Thymus (tissue), 14 donors: ENCODE data around the gene MEIKIN. TPM values are rescaled to one million over a fixed set of nuclear protein-coding genes. Genes with fewer than 3 reads are reported as not detected.

Experiments used
- DNase-seq, 9 donors: peaks; one replicate each; pipeline ENCODE4 v3.0.0-alpha.2; 2013; ENCODE audit warnings: low spot score in 9 of 9, low read depth in 6 of 9, missing footprints in 1 of 9
- H3K27ac ChIP-seq, 2 donors: one replicate each; pipeline ENCODE4 v1.5.1; 2013; ENCODE audit warnings: control low read depth in 1 of 2, low read depth in 1 of 2, low read length in 1 of 2, mild to moderate bottlenecking in 1 of 2, moderate library complexity in 1 of 2
- H3K27me3 ChIP-seq, 2 donors: one replicate each; pipeline ENCODE4 v1.5.1; 2013; ENCODE audit warnings: low read length in 1 of 2; ENCODE audit not compliant: control insufficient read depth in 2 of 2, insufficient read depth in 1 of 2
- H3K36me3 ChIP-seq, 2 donors: one replicate each; pipeline ENCODE4 v1.5.1; 2013; ENCODE audit warnings: low read length in 1 of 2, mild to moderate bottlenecking in 1 of 2, moderate library complexity in 1 of 2; ENCODE audit not compliant: control insufficient read depth in 2 of 2, insufficient read depth in 2 of 2
- H3K4me1 ChIP-seq, 2 donors: one replicate each; pipeline ENCODE4 v1.5.1; 2013; ENCODE audit warnings: low read length in 2 of 2; ENCODE audit not compliant: control insufficient read depth in 2 of 2, insufficient read depth in 2 of 2
- H3K4me3 ChIP-seq, 2 donors: one replicate each; pipeline ENCODE4 v1.5.1; 2013; ENCODE audit warnings: low read length in 2 of 2, control low read depth in 1 of 2, mild to moderate bottlenecking in 1 of 2
- H3K9me3 ChIP-seq, 2 donors: one replicate each; pipeline ENCODE4 v1.5.1; 2013; ENCODE audit warnings: low read length in 1 of 2, mild to moderate bottlenecking in 1 of 2; ENCODE audit not compliant: control insufficient read depth in 2 of 2, insufficient read depth in 1 of 2
- WGBS: extraction: QIAGEN DNeasy Blood & Tissue Kit; methylation state at CpG from one replicate; pipeline ENCODE4 v1.1.7; 2013; 5-methylcytosine and 5-hydroxymethylcytosine counted together
- long read RNA-seq, 10 donors: transcript quantifications; one replicate each; lab custom pipeline, GENCODE V29; 2026
- polyA plus RNA-seq: library from polyadenylated mRNA; stranded (reverse); fragments of 200-250 nt; gene quantifications from one replicate; pipeline ENCODE4 v1.2.3, GENCODE V29; 2013
- total RNA-seq: library from RNA; stranded (reverse); fragments of 120-200 nt; gene quantifications from one replicate; pipeline ENCODE4 v1.2.4, GENCODE V29; 2013
- donor health status: healthy.

Gene MEIKIN
- total RNA-seq (0.14 TPM), polyA plus RNA-seq (0.09 TPM)
- long read RNA-seq, donor 1 = 0 reads
- long read RNA-seq, donor 2 = 0 reads
- long read RNA-seq, donor 3 = 0 reads
- long read RNA-seq, donor 4 = 0 reads
- long read RNA-seq, donor 5 = 0 reads
- long read RNA-seq, donor 6 = 0 reads
- long read RNA-seq, donor 7 = 0 reads
- long read RNA-seq, donor 8 = 0 reads
- long read RNA-seq, donor 9 = 0 reads
- long read RNA-seq, donor 10 = 0 reads

- H3K36me3 ChIP-seq = no peaks in the 10 kb centered on the region
- H3K4me3 ChIP-seq = no peak within 1 kb of the TSS
- H3K4me1 ChIP-seq = no peaks in the 10 kb centered on the region
- no peak for DNase-seq
- 96% methylated on average over 24 of the region's 24 CpGs for WGBS
- H3K27me3 ChIP-seq = no peaks in the 10 kb centered on the region
- peaks cover 0 to 3% of the 10 kb centered on the region in 2 donors for H3K9me3 ChIP-seq
- H3K27ac ChIP-seq = no peak within 1 kb of the TSS
Observed at GRCh38 chr5:131945551-131946168, at the start of gene MEIKIN. Gene MEIKIN (minus strand): TSS chr5:131945663. CDS start chr5:131945505, 158 bp downstream.

DNA sequence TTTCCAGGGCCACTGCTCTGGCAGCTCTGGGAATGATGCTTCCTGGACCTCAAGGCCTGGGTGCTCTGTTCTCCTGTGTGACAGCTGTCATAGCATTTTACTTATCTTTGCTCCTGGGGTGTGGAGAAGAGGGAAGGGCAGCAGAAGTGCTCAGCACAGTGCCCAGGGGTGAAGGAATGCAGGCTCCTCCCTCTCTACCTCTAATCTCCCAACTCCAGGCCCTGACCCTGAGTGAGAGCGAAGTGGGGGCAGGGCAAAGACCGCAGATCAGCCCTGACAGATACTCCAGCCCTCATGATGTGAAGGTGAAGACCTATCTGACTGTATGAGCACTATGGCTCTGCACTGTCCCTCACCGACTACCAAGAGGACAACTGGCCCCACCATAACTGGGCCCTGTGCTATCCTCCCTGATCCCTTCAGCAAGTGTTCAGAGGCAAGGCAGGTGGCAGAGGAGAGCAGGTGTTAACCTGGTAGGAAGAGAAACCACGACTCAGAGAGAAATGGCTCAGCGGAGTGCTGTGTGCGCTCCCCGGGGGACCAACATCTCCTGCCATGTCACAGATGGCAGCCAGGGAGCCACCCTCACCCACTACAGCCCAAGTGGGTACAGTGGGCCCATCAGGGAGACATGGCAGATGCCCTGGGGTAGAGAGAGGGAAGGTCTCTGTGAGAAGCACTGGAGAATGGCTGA is 49.2 kb upstream of the MEIKIN start:
- no peak for DNase-seq
- Histone ChIP-seq H3K36me3 (no peaks in the 10 kb centered on the region), H3K4me3 (no peak overlapping the region), H3K27ac (no peak overlapping the region), H3K9me3 (no peaks in the 10 kb centered on the region), H3K27me3 (peaks cover 0 to 2% of the 10 kb centered on the region in 2 donors), H3K4me1 (peaks cover 9 to 17% of the 10 kb centered on the region in 2 donors)
- 53% methylated on average over 7 of the region's 7 CpGs for WGBS

DNA sequence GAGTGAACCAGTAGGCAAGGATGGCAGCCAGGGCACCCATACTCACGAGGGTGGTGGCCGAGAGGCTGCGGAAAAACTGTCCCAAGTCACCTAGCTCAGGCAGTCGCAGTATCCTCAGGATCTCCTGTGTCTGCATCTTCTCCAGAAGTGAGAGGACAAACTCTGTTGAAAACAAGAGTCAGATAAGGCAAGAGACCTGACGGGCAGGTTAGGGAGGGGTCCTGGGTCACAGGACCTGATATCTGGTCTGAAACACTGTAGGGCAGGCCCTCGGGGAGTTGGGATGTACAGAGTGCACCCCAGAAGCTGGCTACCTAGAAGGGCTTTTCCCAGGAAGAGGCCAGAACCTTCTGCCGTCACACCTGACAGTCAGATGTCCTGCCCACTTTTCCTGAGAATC is 48.6 kb upstream of the MEIKIN start:
- DNase-seq = no peak
- Histone ChIP-seq H3K4me1 (peaks cover 5 to 11% of the 10 kb centered on the region in 2 donors), H3K27ac (no peak overlapping the region), H3K9me3 (no peaks in the 10 kb centered on the region), H3K27me3 (peaks cover 0 to 2% of the 10 kb centered on the region in 2 donors), H3K4me3 (no peak overlapping the region), H3K36me3 (no peaks in the 10 kb centered on the region)
- 97% methylated on average over 7 of the region's 7 CpGs for WGBS

GRCh38 chr5:131993676-131994075 is 48.2 kb upstream of the MEIKIN start:
- 98% methylated on average over 4 of the region's 4 CpGs for WGBS
- no peaks in the 10 kb centered on the region for H3K9me3 ChIP-seq

GRCh38 chr5:131992370-131992769 is 46.9 kb upstream of the MEIKIN start:
- no peaks in the 10 kb centered on the region for H3K9me3 ChIP-seq
- H3K27ac ChIP-seq = no peak overlapping the region
- peaks cover 0 to 2% of the 10 kb centered on the region in 2 donors for H3K27me3 ChIP-seq
- H3K36me3 ChIP-seq = no peaks in the 10 kb centered on the region
- WGBS = 95% methylated on average over 5 of the region's 5 CpGs
- H3K4me3 ChIP-seq = no peak overlapping the region
- no peaks in the 10 kb centered on the region for H3K4me1 ChIP-seq
- DNase-seq = no peak

More at GRCh38 chr5:131993676-131994075, 48.2 kb upstream of the MEIKIN start:
- DNase-seq = no peak
- Histone ChIP-seq H3K4me1 (peaks cover under 1 to 7% of the 10 kb centered on the region in 2 donors), H3K27ac (no peak overlapping the region), H3K36me3 (no peaks in the 10 kb centered on the region), H3K27me3 (peaks cover 0 to 2% of the 10 kb centered on the region in 2 donors), H3K4me3 (no peak overlapping the region)

DNA sequence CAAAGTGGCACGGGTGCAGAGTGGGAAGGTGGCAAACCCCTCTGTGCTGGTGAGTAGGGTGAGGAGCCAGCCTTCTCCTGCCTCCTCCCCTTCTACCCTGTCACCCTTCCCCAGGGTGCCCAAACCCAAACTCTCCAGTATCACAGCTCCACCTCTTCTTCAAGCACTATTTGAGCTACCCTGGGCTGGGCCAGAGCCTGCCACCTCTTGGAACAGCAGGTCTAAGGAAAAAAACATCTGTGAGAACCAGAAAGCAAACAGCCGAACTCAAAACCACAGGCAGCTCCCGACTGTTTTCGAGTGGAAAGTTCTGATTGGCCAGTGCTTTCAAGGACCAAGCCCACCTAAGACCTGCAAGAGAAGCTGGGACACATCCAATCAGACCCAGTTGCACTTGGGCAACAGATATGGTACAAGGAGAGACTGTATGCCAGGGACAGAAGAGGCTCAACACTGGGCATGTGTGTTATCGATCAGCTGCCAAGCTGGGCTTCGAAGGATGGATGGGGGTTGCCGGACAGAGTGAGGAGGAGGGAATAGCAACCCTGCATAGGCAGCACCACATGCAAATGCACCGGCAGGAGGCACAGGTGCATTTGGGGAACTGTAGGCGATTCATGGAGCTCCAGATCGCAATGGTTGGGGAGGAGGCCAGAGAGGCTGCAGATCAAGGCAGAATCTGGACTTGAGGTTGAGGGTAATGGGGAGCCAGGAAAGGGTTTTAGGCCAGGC is 46.3 kb upstream of the MEIKIN start:
- Histone ChIP-seq H3K9me3 (no peaks in the 10 kb centered on the region), H3K4me3 (no peak overlapping the region), H3K27me3 (peaks cover 0 to 2% of the 10 kb centered on the region in 2 donors), H3K36me3 (no peaks in the 10 kb centered on the region), H3K27ac (no peak overlapping the region), H3K4me1 (no peaks in the 10 kb centered on the region)
- WGBS = 76% methylated on average over 10 of the region's 10 CpGs
- DNase-seq = no peak

GRCh38 chr5:131990716-131991115 is 45.3 kb upstream of the MEIKIN start:
- H3K9me3 ChIP-seq = no peaks in the 10 kb centered on the region
- H3K4me3 ChIP-seq = no peak overlapping the region
- DNase-seq = no peak
- H3K27me3 ChIP-seq = peaks cover 0 to 2% of the 10 kb centered on the region in 2 donors
- 98% methylated on average over 13 of the region's 13 CpGs for WGBS
- H3K27ac ChIP-seq = no peak overlapping the region
- H3K36me3 ChIP-seq = no peaks in the 10 kb centered on the region
- H3K4me1 ChIP-seq = no peaks in the 10 kb centered on the region

DNA sequence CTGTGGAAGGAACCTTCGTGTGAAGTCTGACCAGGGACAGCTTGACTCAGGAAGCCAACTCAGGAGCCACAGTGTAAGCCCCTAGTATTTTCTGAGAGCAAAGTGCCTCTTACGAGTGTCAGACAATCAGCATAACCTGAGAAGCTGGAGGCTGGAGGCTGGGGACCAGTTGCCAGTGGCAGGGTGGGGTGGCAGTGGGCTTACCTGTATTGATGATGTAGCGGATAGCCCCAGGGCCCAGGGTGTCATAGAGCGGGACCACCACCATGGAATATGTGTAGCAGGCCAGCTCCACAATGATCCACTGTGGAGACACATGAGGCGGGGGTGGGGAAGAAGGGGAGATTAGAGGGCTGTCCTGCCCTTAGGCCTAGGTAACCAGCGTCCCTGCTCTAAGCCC is 43.1 kb upstream of the MEIKIN start:
- no peaks in the 10 kb centered on the region for H3K4me1 ChIP-seq
- H3K27ac ChIP-seq = no peak overlapping the region
- no peak for DNase-seq
- 99% methylated on average over 6 of the region's 6 CpGs for WGBS
- no peaks in the 10 kb centered on the region for H3K9me3 ChIP-seq
- no peaks in the 10 kb centered on the region for H3K36me3 ChIP-seq
- no peak overlapping the region for H3K4me3 ChIP-seq
- peaks cover 0 to 2% of the 10 kb centered on the region in 2 donors for H3K27me3 ChIP-seq

- H3K9me3 ChIP-seq = no peaks in the 10 kb centered on the region
- peaks cover 0 to 2% of the 10 kb centered on the region in 2 donors for H3K27me3 ChIP-seq
- no peaks in the 10 kb centered on the region for H3K36me3 ChIP-seq
- no peak for DNase-seq
- WGBS = 96% methylated on average over 3 of the region's 3 CpGs
- no peak overlapping the region for H3K4me3 ChIP-seq
- H3K27ac ChIP-seq = no peak overlapping the region
- H3K4me1 ChIP-seq = no peaks in the 10 kb centered on the region
Observed at GRCh38 chr5:131987251-131987650, 41.8 kb upstream of the MEIKIN start.
